Liver (tissue), 3 donors: ENCODE results near the gene CTSE.

ENCODE experiments used
- EGR1 ChIP-seq, 2 donors: IDR thresholded peaks; 2 replicates each; pipeline ENCODE4 v1.6.1; 2016 to 2018; ENCODE audit warnings: antibody characterized with exemption in 2 of 2, low read depth in 2 of 2
- RAD21 ChIP-seq, 2 donors: IDR thresholded peaks; 2 replicates each; pipeline ENCODE4 v1.6.1; 2016; ENCODE audit warnings: antibody characterized with exemption in 2 of 2, mild to moderate bottlenecking in 2 of 2
- RXRA ChIP-seq, 2 donors: IDR thresholded peaks; 2 replicates each; pipeline ENCODE4 v1.6.1; 2017 to 2018; ENCODE audit warnings: antibody characterized with exemption in 2 of 2, mild to moderate bottlenecking in 1 of 2
- TAF1 ChIP-seq: conservative IDR thresholded peaks from 2 replicates; pipeline ENCODE4 v1.6.1; 2016; ENCODE audit warnings: antibody characterized with exemption, mild to moderate bottlenecking
- TF ChIP-seq, protein P1 (sequence below): fragments of 150-350 bp; IDR thresholded peaks from 2 replicates; pipeline ENCODE4 v1.5.1; 2017; ENCODE audit warnings: improper control_type of control experiment, low read depth, low read length; ENCODE audit not compliant: missing input control
- TF ChIP-seq, protein P2 (sequence below): IDR thresholded peaks from 2 replicates; pipeline ENCODE4 v1.6.1; 2016; ENCODE audit warnings: antibody characterized with exemption
- TF ChIP-seq, protein P3 (sequence below): IDR thresholded peaks from 2 replicates; pipeline ENCODE4 v1.6.1; 2016; ENCODE audit warnings: antibody characterized with exemption, mild to moderate bottlenecking
- TF ChIP-seq, protein P4 (sequence below): IDR thresholded peaks from 2 replicates; pipeline ENCODE4 v1.6.1; 2016; ENCODE audit warnings: antibody characterized with exemption
- donor health status: healthy.
- donor health status: healthy.

DNA sequence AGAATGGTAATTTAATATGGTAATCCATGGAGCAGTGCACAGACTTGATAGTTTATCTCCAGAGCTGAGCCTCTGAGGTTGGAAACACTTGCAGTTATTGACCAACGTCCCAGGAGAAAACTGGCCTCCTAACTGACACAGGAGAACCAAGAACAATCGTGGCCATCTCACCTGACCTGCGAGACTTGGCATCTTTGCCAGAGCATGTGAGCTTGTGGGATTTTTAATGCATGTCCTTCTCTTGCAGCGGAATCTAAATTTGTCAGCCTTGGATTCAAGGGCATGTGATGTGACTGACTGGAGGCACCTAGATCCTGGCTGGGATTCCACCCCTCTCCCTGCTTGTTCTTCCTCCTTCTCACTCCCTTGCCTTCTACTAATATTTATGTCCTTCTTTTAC, 52.6 kb downstream of the CTSE start:
- TF ChIP-seq, protein P1, sequence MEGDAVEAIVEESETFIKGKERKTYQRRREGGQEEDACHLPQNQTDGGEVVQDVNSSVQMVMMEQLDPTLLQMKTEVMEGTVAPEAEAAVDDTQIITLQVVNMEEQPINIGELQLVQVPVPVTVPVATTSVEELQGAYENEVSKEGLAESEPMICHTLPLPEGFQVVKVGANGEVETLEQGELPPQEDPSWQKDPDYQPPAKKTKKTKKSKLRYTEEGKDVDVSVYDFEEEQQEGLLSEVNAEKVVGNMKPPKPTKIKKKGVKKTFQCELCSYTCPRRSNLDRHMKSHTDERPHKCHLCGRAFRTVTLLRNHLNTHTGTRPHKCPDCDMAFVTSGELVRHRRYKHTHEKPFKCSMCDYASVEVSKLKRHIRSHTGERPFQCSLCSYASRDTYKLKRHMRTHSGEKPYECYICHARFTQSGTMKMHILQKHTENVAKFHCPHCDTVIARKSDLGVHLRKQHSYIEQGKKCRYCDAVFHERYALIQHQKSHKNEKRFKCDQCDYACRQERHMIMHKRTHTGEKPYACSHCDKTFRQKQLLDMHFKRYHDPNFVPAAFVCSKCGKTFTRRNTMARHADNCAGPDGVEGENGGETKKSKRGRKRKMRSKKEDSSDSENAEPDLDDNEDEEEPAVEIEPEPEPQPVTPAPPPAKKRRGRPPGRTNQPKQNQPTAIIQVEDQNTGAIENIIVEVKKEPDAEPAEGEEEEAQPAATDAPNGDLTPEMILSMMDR = no peak
- TF ChIP-seq TAF1 = no peak
- TF ChIP-seq, protein P2, sequence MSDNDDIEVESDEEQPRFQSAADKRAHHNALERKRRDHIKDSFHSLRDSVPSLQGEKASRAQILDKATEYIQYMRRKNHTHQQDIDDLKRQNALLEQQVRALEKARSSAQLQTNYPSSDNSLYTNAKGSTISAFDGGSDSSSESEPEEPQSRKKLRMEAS = no peak
- TF ChIP-seq, protein P3, sequence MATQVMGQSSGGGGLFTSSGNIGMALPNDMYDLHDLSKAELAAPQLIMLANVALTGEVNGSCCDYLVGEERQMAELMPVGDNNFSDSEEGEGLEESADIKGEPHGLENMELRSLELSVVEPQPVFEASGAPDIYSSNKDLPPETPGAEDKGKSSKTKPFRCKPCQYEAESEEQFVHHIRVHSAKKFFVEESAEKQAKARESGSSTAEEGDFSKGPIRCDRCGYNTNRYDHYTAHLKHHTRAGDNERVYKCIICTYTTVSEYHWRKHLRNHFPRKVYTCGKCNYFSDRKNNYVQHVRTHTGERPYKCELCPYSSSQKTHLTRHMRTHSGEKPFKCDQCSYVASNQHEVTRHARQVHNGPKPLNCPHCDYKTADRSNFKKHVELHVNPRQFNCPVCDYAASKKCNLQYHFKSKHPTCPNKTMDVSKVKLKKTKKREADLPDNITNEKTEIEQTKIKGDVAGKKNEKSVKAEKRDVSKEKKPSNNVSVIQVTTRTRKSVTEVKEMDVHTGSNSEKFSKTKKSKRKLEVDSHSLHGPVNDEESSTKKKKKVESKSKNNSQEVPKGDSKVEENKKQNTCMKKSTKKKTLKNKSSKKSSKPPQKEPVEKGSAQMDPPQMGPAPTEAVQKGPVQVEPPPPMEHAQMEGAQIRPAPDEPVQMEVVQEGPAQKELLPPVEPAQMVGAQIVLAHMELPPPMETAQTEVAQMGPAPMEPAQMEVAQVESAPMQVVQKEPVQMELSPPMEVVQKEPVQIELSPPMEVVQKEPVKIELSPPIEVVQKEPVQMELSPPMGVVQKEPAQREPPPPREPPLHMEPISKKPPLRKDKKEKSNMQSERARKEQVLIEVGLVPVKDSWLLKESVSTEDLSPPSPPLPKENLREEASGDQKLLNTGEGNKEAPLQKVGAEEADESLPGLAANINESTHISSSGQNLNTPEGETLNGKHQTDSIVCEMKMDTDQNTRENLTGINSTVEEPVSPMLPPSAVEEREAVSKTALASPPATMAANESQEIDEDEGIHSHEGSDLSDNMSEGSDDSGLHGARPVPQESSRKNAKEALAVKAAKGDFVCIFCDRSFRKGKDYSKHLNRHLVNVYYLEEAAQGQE = no peak
- no peak for TF ChIP-seq RXRA (IDR thresholded peaks at IDR 0.05)
- TF ChIP-seq EGR1 (IDR thresholded peaks at IDR 0.05; ENCODE audit: low read depth in 2 of 2) = no peak
- TF ChIP-seq RAD21 (IDR thresholded peaks at IDR 0.05) = no peak
- TF ChIP-seq, protein P4, sequence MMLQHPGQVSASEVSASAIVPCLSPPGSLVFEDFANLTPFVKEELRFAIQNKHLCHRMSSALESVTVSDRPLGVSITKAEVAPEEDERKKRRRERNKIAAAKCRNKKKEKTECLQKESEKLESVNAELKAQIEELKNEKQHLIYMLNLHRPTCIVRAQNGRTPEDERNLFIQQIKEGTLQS = no peak
